ENCODE data around the gene HYDIN.
"Not testable (repeated sequence)": the region's sequence is repeated elsewhere in the genome, so short reads cannot be mapped to it uniquely, and the experiment has no call there.

The HYDIN gene

DNA sequence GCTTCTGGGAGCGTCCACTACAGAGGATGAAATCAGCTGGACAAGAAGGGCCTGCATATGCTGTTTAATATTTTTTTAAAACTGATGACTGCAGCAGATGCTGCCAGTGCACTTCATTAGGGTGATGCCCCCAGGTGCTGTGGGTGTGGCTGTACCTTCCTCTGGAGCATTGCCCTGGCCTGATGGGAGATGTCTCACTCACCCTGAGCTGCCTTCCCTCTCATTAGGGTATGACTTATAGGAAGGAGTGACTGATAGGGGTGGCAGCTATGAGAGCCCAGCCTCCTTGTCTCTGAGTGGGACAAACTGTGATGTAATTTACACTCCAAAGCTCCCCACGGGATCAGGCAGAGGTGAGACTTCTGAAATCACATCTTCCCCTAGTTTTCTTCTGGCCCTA, 234.7 kb downstream of the HYDIN start:
- DNase-seq (ENCODE audit: low read depth): not testable (repeated sequence)

- not testable (repeated sequence) for DNase-seq (ENCODE audit: low read depth)
These were observed 238.0 kb downstream of the HYDIN start for GRCh38 chr16:70992511-70992910.

DNA sequence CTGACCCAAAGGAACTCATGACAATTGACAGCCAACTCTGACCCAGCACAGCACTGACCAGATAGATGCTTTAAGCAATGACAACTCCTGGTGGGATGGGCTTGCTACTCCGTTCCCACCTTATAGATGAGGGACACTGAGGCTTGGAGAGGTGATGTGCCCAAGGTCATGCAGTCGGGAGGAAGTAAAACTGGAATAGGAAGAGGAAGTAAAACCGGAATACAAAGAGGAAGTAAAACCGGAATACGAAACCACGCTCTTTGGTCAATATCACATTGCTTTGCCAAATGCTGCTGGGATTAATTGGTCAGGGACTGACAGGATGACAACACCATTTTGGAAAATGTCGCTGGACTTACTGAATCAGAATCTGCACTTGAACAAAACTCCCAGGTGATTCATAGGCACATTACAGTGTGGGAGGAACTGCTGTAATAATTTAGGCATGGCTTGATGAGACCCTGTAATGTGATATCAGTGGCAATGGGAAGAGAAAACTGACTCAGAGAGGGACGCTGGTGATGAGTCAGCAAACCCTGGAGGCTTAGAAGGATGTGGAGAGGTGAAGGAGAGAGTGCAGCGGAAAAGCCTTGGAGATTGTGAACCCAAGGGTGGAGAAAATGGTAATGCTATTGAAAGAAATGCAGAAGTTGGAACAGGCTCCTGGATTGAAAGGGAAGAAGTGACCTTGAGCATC, 243.4 kb downstream of the HYDIN start:
- DNase-seq (ENCODE audit: low read depth): not testable (repeated sequence)

GRCh38 chr16:70984675-70985074, 245.8 kb downstream of the HYDIN start:
- DNase-seq (ENCODE audit: low read depth): not testable (repeated sequence)

GRCh38 chr16:70968332-70968731, 262.2 kb downstream of the HYDIN start:
- not testable (repeated sequence) for DNase-seq (ENCODE audit: low read depth)

DNA sequence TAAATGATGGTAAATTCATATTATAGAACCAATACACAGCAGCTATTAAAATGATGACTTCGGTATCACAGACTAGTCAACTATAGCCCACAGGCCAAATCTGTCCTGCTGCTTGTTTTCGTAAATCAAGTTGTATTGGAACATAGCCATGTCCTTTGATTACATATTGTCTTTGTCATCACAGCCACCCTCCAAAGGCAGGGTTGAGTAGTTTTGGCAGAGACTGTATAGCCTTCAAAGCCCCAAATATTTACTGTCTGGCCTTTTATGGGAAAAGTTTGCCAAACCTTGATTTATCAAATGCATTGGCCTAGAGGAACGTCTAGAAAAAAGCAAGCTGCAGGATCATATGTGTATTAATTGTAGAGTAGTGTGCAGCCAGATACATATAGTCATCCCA, 270.4 kb downstream of the HYDIN start:
- not testable (repeated sequence) for DNase-seq (ENCODE audit: low read depth)

DNA sequence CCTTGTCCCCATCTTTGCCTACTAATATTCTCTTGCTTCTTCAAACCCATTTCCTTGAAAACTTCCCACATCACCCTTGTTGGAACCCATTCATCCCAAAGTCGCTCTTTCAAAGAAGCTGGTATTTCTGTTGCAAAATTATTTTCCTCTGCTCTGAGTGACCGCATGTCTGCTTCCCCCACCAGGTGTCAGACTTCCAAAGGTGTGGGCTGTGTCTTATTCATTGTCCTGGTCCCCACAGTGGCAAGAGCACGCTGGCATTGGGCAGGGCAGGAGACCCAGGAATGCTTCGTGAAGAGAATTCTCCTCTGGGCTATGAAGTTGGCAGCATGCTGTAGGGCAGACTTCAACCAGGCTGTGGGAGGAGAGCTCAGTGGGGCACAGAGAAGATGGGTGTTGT, 275.6 kb downstream of the HYDIN start:
- not testable (repeated sequence) for DNase-seq (ENCODE audit: low read depth)

DNA sequence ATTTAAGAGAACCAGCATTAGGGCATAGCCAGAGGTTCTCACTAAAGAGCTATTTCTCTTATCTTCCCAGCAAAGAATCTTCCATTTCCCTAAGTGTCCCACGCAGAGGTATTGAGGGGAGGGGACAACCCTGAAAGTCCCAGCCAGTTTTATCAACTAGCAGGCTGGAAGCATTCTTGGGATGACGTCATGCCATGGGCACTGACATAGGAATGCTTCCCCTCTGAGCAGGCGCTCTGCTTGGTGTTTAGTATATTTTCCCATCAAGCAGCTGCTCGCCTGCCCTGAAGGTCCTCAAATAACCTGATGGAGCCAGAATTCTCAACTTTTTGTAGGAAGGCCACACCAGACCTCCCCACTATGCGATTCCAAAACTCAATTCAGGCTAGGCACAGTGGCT, 276.7 kb downstream of the HYDIN start:
- not testable (repeated sequence) for DNase-seq (ENCODE audit: low read depth)

GRCh38 chr16:70943551-70943950, 287.0 kb downstream of the HYDIN start:
- not testable (repeated sequence) for DNase-seq (ENCODE audit: low read depth)

DNA sequence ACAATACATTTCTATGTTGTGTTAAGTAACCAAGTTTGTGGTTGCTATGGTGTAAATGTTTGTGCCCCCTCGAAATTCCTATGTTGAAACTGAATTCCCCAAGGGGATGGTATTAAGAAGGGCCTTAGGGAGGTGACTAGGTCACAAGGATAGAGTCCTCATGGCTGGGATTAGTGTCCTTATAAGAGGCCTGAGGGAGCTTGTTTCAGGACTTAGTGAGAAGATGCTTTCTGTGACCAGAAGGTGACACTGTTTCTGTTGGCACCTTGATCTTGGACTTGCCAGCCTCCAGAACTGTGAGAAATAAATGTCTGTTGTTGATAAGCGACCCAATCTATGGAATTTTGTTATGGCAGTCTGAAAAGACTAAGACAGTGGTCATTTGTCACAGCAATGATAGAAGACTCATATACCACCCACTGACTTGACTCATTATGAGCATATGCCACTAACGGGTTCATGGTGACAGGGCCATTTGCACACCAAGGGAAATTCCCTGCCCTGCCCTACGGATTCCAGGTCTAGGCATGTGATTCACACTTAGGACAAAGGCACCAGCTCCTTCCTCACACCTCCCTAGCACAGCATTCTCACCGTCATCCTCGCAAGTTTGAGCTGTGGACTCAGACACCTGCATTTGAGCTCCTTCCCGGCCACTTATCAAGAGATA, 290.7 kb downstream of the HYDIN start:
- not testable (repeated sequence) for DNase-seq (ENCODE audit: low read depth)

DNA sequence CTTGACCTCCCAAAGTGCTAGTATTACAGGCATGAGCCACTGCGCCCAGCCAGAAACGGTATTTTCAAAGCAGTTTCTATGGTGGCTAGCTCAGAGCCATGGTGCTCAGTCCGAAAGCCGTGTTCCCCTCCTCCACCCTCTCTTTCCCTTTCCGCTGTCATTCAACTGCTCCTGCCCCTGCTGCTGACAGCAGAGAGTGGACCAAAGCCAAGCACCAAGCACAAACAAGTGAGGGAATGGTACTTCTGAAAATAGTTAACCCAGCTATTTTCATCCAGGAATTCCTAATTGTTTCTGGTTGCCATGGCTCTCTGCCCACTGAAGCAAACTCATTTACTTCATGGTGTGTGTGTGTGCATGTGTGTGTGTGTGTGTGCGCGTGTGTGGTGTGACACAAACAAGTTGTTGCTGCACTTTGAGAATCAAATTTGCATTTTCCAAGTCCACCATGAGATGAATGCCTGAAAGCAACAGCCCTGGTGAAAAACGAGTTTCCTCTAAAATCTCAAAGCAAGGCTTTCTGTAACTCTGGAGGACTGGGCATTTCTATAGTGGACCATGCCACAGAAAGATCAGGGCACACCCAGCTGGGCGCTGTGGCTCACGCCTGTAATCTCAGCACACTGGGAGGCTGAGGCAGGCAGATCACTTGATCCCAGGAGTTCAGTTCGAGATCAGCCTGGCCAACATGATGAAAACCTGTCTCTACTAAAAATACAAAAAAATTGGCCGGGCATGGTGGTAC, 293.6 kb downstream of the HYDIN start:
- not testable (repeated sequence) for DNase-seq (ENCODE audit: low read depth)

DNA sequence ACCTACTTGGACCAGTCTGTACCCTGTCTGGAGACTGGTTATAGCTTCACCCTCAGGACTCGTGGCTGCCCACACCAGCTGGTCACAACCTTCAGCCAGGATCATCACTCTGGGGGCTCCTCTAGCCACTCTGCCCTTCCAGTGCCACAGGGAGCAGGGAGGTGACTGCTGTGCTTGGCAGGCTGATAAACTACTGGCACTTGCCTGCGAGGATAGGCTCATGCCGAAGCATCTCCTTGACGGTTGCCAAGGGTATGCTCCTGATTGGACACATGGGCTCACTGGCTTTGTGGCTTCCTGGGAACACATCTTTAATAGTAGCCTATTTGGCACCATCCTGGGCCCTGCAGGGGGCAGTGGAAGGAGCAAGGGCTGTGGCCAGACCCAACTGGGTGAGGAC, 295.2 kb downstream of the HYDIN start:
- not testable (repeated sequence) for DNase-seq (ENCODE audit: low read depth)

- not testable (repeated sequence) for DNase-seq (ENCODE audit: low read depth)
These were observed 296.8 kb downstream of the HYDIN start for GRCh38 chr16:70933746-70934145.

GRCh38 chr16:70930757-70931156, 299.8 kb downstream of the HYDIN start:
- DNase-seq (ENCODE audit: low read depth): not testable (repeated sequence)

DNA sequence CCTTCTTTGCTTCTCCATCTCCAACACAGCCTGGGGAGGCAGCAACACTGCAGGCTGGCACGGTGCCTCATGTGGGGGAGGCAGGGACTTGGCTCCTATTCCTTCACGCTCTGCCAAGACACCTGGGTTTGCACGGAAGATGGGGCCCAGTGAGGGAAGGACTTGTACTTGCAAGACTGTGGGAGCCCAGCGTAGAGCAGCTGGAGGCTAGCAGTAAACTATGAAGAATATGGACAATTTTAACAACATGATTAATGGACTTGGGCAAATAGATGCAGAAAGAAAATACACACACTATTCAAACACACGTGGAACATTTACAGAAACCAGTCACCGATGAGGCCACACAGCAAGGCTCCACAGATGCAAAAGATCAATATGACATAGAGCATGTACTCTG, 308.4 kb downstream of the HYDIN start:
- not testable (repeated sequence) for DNase-seq (ENCODE audit: low read depth)

DNA sequence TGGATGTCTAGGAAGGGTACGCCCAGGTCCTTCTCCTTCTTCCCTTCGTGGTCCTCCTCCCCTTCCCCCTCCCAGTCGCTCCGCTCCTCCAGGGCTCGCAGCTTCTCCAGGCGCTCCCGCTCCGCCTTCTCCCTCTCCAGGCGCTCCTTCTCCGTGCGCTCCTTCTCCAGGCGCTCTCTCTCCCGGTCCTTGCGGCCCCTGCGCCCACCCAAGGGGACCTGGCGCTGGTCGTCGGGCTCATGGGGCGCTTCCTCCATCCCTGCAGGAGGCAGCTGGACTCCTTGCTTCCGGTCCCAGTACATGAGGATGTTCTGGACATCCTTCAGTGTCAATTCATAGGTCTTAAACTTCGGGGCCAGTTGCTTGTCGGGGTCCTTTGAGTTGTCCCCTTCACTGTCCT, 309.9 kb downstream of the HYDIN start:
- not testable (repeated sequence) for DNase-seq (ENCODE audit: low read depth)

DNA sequence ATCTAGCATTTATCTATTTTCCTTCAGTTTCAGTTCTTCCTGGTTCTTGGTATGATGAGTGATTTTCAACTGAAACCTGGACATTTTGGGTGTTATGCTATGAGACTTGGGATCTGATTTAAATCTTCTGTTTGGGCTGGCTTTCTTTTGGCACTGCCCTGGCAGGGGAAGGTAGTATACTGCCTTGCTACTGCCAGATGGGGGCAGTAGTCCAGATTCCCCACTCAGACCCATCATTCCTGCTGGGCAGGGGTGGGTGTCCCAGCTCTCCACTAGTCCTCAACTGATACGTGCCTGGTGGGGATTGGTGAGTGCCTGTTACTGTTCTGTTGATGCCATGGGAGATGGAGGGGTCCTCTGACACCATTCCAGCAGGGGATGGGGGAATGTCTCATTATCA, 342.3 kb downstream of the HYDIN start:
- DNase-seq (ENCODE audit: low read depth): not testable (repeated sequence)

- not testable (repeated sequence) for DNase-seq (ENCODE audit: low read depth)
These were observed 345.9 kb downstream of the HYDIN start for GRCh38 chr16:70884652-70885051.

DNA sequence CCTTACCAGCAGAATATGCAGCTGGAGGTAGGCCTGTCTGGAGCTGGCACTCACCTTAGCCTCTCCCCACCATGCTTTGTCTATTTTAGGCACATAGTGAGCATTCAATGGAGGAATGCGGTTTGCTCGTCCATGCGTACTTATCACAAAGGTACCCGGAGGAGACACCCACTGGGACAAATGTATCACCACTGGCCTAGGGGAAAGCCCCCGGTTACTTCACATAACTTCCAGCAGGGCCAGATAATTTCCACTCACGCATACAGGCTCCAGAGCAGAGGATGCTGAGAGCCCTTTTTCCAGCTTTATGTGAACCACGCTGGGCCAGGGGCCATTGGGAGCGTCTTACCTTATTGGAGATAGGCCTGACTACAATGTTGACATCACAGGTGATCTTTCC, 348.2 kb downstream of the HYDIN start:
- not testable (repeated sequence) for DNase-seq (ENCODE audit: low read depth)

DNA sequence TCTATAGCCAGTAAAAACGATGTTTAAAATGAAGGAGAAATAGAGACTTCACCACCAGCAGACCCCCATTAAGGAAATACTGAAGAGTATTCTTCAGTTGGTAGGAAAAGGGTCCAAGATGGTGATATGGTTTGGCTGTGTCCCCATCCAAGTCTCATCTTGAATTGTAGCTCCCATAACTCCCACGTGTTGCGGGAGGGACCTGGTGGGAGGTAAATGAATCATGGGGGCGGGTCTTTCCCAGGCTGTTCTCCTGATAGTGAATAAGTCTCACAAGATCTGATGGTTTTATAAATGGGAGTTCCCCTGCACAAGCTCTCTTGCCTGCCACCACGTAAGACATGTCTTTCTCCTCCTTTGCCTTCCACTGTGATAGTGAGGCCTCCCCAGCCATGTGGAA, 352.6 kb downstream of the HYDIN start:
- DNase-seq (ENCODE audit: low read depth): not testable (repeated sequence)

DNA sequence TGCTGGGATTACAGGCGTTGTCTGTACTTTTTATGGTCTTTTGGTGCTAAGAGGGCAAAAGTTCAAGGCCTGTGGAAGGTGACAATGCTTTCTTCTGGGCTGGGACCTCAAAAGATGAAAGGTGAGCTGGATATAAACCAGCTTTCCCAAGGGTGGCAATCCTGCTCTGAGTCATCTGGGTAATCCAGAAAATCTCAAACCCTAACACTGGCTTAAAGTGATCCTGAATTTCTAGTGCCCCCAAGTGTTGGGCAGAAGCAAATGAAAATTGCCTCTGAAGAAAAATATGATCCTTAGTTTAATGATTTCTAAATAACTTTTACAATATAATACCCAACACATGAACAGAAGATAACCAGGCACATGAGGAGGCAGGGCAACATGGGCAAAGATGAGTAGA, 354.1 kb downstream of the HYDIN start:
- DNase-seq (ENCODE audit: low read depth): not testable (repeated sequence)

DNA sequence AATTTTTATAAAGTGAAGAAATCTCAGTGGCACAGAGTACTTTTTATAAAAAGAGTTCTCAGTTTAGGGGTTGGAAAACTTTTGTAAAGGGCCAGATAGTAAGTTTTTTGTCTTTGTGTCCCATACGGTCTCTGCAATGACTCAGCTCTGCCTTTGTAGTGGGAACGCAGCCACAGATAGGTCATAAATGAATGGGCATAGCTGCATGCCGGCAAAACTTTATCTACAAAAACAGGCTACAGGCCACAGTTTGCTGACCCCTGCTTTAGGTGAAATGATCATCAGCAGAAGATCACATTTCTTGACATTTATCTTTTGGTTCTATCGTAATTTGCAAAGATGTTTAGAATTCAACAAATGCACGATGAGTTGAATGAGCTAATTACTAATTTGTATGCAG, 365.8 kb downstream of the HYDIN start:
- not testable (repeated sequence) for DNase-seq (ENCODE audit: low read depth)

DNA sequence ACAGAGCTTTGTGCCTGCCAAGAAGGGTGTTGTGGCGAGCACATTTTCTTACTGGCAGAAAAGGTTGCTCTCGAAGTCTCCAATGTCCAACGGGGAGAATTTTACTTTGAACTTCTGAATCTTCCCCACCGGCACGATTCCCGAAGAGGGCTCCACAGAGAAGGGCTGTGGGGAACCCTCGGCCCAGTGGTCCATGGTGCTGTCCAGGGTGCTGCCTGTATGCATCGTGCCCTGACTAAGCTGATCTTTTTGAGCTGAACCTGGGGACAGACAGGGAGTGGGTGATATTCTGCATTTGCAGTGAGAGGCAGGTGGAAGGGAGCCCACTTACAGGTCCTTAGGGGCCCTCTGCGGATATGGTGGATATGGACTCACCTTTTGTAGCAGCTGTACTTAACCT, 368.5 kb downstream of the HYDIN start:
- DNase-seq (ENCODE audit: low read depth): not testable (repeated sequence)

Data from fibroblast of the conjunctiva (primary cell).